Activated naive CD4-positive, alpha-beta T cell treated with anti-CD3 and anti-CD28 coated beads, Interleukin-2, amount 50 U/mL, for 72 hours (primary cell): Measurements from ENCODE around the gene AFG3L2. TPM values are rescaled to one million over a fixed set of nuclear protein-coding genes. Genes with fewer than 3 reads are reported as not detected.

Experiments used
- ATAC-seq, 2 donors: fragments of 150-1000 bp; cut with Tn5 transposase; 2 replicates each; pipeline ENCODE4 v1.10.0; 2021; ENCODE audit warnings: mild to moderate bottlenecking in 2 of 2, moderate library complexity in 2 of 2
- DNase-seq, 2 donors: peaks; one replicate each; pipeline ENCODE4 v3.0.0; 2021 to 2022; ENCODE audit warnings: low spot score in 2 of 2
- H3K27ac Mint-ChIP-seq, 2 donors: one replicate each; pipeline ENCODE4 v1.8.0; 2022; ENCODE audit warnings: mild to moderate bottlenecking in 2 of 2, mixed read lengths in 2 of 2
- H3K36me3 Mint-ChIP-seq, 2 donors: one replicate each; pipeline ENCODE4 v1.8.0; 2022; ENCODE audit warnings: mixed read lengths in 2 of 2
- H3K9me3 Mint-ChIP-seq, 2 donors: one replicate each; pipeline ENCODE4 v1.8.0; 2022; ENCODE audit warnings: mixed read lengths in 2 of 2
- total RNA-seq, 2 donors: library from RNA; stranded (reverse); gene quantifications; one replicate each; pipeline ENCODE4 v1.2.3, GENCODE V29; 2022

Gene AFG3L2
- total RNA-seq, 2 donors from 2014 or later = 36.8 to 52.3 TPM

GRCh38 chr18:12306752-12307700 is 70.0 kb downstream of the AFG3L2 start:
- peak; percentile 11 to 16 for ATAC-seq
- H3K27ac Mint-ChIP-seq = peak overlapping the region in 1 of 2 donors; percentile 55
- no peak for DNase-seq

GRCh38 chr18:12305930-12306629 is 70.9 kb downstream of the AFG3L2 start:
- Mint-ChIP-seq H3K27ac (no peak overlapping the region), H3K36me3 (peaks cover 10 to 11% of the 10 kb centered on the region in 2 donors), H3K9me3 (peaks cover 0 to 4% of the 10 kb centered on the region in 2 donors)
- ATAC-seq (no peak), DNase-seq (no peak)

More at GRCh38 chr18:12306752-12307700, 70.0 kb downstream of the AFG3L2 start:
- peaks cover 14 to 21% of the 10 kb centered on the region in 2 donors for H3K36me3 Mint-ChIP-seq
- H3K9me3 Mint-ChIP-seq = peaks cover 3 to 10% of the 10 kb centered on the region in 2 donors

- Mint-ChIP-seq H3K36me3 (peaks cover 10 to 11% of the 10 kb centered on the region in 2 donors), H3K27ac (no peak overlapping the region), H3K9me3 (peaks cover 0 to 4% of the 10 kb centered on the region in 2 donors)
- ATAC-seq (no peak), DNase-seq (no peak)
Measured at GRCh38 chr18:12305211-12305610, 71.8 kb downstream of the AFG3L2 start.

GRCh38 chr18:12304351-12305210 is 72.4 kb downstream of the AFG3L2 start:
- Mint-ChIP-seq H3K27ac (no peak overlapping the region), H3K9me3 (peaks cover 0 to 2% of the 10 kb centered on the region in 2 donors), H3K36me3 (peaks cover 8% of the 10 kb centered on the region in 2 donors)
- DNase-seq (no peak), ATAC-seq (no peak)

GRCh38 chr18:12302391-12303147 is 74.5 kb downstream of the AFG3L2 start:
- Mint-ChIP-seq H3K36me3 (peaks cover 4% of the 10 kb centered on the region in 2 donors), H3K27ac (no peak overlapping the region), H3K9me3 (no peaks in the 10 kb centered on the region)
- DNase-seq = no peak
- no peak for ATAC-seq

- H3K36me3 Mint-ChIP-seq = no peaks in the 10 kb centered on the region
- no peak for ATAC-seq
- H3K27ac Mint-ChIP-seq = peak overlapping the region in 1 of 2 donors; percentile 37
- no peak for DNase-seq
- no peaks in the 10 kb centered on the region for H3K9me3 Mint-ChIP-seq
Measured at GRCh38 chr18:12301263-12302005, 75.6 kb downstream of the AFG3L2 start.

- ATAC-seq = no peak
- DNase-seq = no peak
- H3K9me3 Mint-ChIP-seq = no peaks in the 10 kb centered on the region
- no peaks in the 10 kb centered on the region for H3K36me3 Mint-ChIP-seq
- H3K27ac Mint-ChIP-seq = no peak overlapping the region
Measured at GRCh38 chr18:12299862-12300261, 77.2 kb downstream of the AFG3L2 start.

- Mint-ChIP-seq H3K27ac (no peak overlapping the region), H3K9me3 (no peaks in the 10 kb centered on the region), H3K36me3 (no peaks in the 10 kb centered on the region)
- no peak for DNase-seq
- ATAC-seq = no peak
Measured at GRCh38 chr18:12296457-12296856, 80.6 kb downstream of the AFG3L2 start.

GRCh38 chr18:12296087-12296403 is 81.0 kb downstream of the AFG3L2 start:
- Mint-ChIP-seq H3K9me3 (no peaks in the 10 kb centered on the region), H3K36me3 (no peaks in the 10 kb centered on the region), H3K27ac (no peak overlapping the region)
- ATAC-seq (peak in 1 of 2 donors; percentile 38), DNase-seq (no peak)

- Mint-ChIP-seq H3K9me3 (no peaks in the 10 kb centered on the region), H3K27ac (no peak overlapping the region), H3K36me3 (no peaks in the 10 kb centered on the region)
- no peak for ATAC-seq
- no peak for DNase-seq
Measured at GRCh38 chr18:12295389-12296086, 81.5 kb downstream of the AFG3L2 start.

- no peak for DNase-seq
- Mint-ChIP-seq H3K36me3 (no peaks in the 10 kb centered on the region), H3K27ac (no peak overlapping the region), H3K9me3 (no peaks in the 10 kb centered on the region)
- no peak for ATAC-seq
Measured at GRCh38 chr18:12293831-12294230, 83.2 kb downstream of the AFG3L2 start.

GRCh38 chr18:12291690-12292089 is 85.3 kb downstream of the AFG3L2 start:
- no peak overlapping the region for H3K27ac Mint-ChIP-seq
- no peaks in the 10 kb centered on the region for H3K9me3 Mint-ChIP-seq
- no peaks in the 10 kb centered on the region for H3K36me3 Mint-ChIP-seq
- ATAC-seq (no peak), DNase-seq (no peak)

GRCh38 chr18:12291161-12291560 is 85.9 kb downstream of the AFG3L2 start:
- no peaks in the 10 kb centered on the region for H3K36me3 Mint-ChIP-seq
- H3K27ac Mint-ChIP-seq = no peak overlapping the region
- ATAC-seq (no peak), DNase-seq (no peak)
- no peaks in the 10 kb centered on the region for H3K9me3 Mint-ChIP-seq

GRCh38 chr18:12290086-12290485 is 86.9 kb downstream of the AFG3L2 start:
- Mint-ChIP-seq H3K9me3 (no peaks in the 10 kb centered on the region), H3K36me3 (no peaks in the 10 kb centered on the region), H3K27ac (no peak overlapping the region)
- DNase-seq (no peak), ATAC-seq (no peak)

- Mint-ChIP-seq H3K27ac (no peak overlapping the region), H3K36me3 (no peaks in the 10 kb centered on the region), H3K9me3 (no peaks in the 10 kb centered on the region)
- no peak for ATAC-seq
- no peak for DNase-seq
Measured at GRCh38 chr18:12288403-12288755, 88.6 kb downstream of the AFG3L2 start.
